Adrenal gland (tissue), 12 donors: ENCODE measurements around the gene KRTCAP3. TPM values are rescaled to one million over a fixed set of nuclear protein-coding genes. Genes with fewer than 3 reads are reported as not detected.
A peak's percentile ranks its signal among the peaks of the same experiment; 100 is the strongest.

Experiments used
- DNase-seq, 7 donors: peaks; one replicate each; pipeline ENCODE4 v3.0.0-alpha.2; 2019 to 2020
- H3K27ac ChIP-seq, 5 donors: fragments of 200-600 bp; sonication (generic) in 4 of 5; 1 replicate in 3 of 5; 2 replicates in 2 of 5; pipeline versions ENCODE4 v1.5.1 to v1.8.0; 2016 to 2020; ENCODE audit warnings: mild to moderate bottlenecking in 1 of 5
- H3K27me3 ChIP-seq: fragments of 200-600 bp; 2 replicates; pipeline ENCODE4 v1.8.0; 2021
- H3K36me3 ChIP-seq, 2 donors: fragments of 200-600 bp; replicated peaks in 1 of 2; 1 replicate in 1 of 2; 2 replicates in 1 of 2; pipeline versions ENCODE4 v1.5.1 to v1.8.0; 2018 to 2022
- H3K4me1 ChIP-seq, 2 donors: fragments of 200-600 bp; replicated peaks in 1 of 2; 1 replicate in 1 of 2; 2 replicates in 1 of 2; pipeline versions ENCODE4 v1.5.1 to v1.8.0; 2018 to 2021
- H3K4me3 ChIP-seq, 4 donors: fragments of 200-600 bp; sonication (generic) in 3 of 4; one replicate each; pipeline ENCODE4 v1.5.1; 2016 to 2018
- H3K9me3 ChIP-seq, 3 donors: fragments of 200-600 bp; sonication (generic) in 1 of 3; replicated peaks in 1 of 3; 1 replicate in 2 of 3; 2 replicates in 1 of 3; pipeline versions ENCODE4 v1.5.1 to v1.8.0; 2016 to 2021
- CTCF ChIP-seq, 6 experiments: fragments of 450-650 bp in 4 of 6; fragments of 200-600 bp in 2 of 6; sonication (generic) in 1 of 6; IDR thresholded peaks; 1 replicate in 5 of 6; 2 replicates in 1 of 6; pipeline versions ENCODE4 v1.5.1 to v1.8.0; 2016 to 2021; ENCODE audit warnings: antibody characterized with exemption in 6 of 6, mild to moderate bottlenecking in 2 of 6, moderate library complexity in 1 of 6
- POLR2A ChIP-seq, 2 donors: fragments of 450-650 bp; IDR thresholded peaks; one replicate each; pipeline ENCODE4 v1.6.1; 2017; ENCODE audit warnings: antibody characterized with exemption in 2 of 2, mild to moderate bottlenecking in 2 of 2, moderate library complexity in 1 of 2
- WGBS, 4 donors: extraction: QIAGEN DNeasy Blood & Tissue Kit in 2 of 4; methylation state at CpG; one replicate each; pipeline versions ENCODE4 v1.1.5 to v1.1.7; 2013 to 2017; 5-methylcytosine and 5-hydroxymethylcytosine counted together
- intact Hi-C, 2 donors: fragments of 100-400 bp; cut with DNase I; formaldehyde crosslinking; loops; one replicate each; pipeline versions ENCODE4 v1.14.1 to v1.15.0; 2022 to 2023
- polyA plus RNA-seq, 3 donors: library from polyadenylated mRNA; stranded (reverse); fragments of 200-250 nt in 2 of 3; fragments of 350-450 nt in 1 of 3; fragmentation: Illumina TruSeq in 1 of 3; extraction: RNeasy Lipid Tissue Mini Kit (QIAGEN cat#74804) in 1 of 3; gene quantifications; one replicate each; pipeline ENCODE4 v1.2.3, GENCODE V29; 2013 to 2014
- total RNA-seq, 9 donors: library from RNA; depleted of rRNA in 4 of 9; stranded (reverse); fragments of >200 nt in 4 of 9; fragments of 120-200 nt in 1 of 9; fragmentation: NEBNext Ultra II Directional in 1 of 9; extraction: Animal tissue kit (Norgen Biotek cat#: 25700) in 1 of 9; gene quantifications; one replicate each; pipeline versions ENCODE4 v1.1.0 to v1.2.4, GENCODE V29; 2013 to 2023
- donor health status: healthy with polysubstance abuse.
- donor health status: Bipolar disorder and iron deficiency.
- donor health status: DM: yes; HTN: yes; CAD: no.
- donor health status: DM: no; HTN: no; CAD: no.
- donor health status: DM: no; HTN: no; CAD: no.
- donor health status: DM: yes; HTN: yes; CAD: no.

Gene KRTCAP3
- total and polyA plus RNA-seq, 12 donors: 1.2 to 8.2 (median 4.4) TPM

DNA sequence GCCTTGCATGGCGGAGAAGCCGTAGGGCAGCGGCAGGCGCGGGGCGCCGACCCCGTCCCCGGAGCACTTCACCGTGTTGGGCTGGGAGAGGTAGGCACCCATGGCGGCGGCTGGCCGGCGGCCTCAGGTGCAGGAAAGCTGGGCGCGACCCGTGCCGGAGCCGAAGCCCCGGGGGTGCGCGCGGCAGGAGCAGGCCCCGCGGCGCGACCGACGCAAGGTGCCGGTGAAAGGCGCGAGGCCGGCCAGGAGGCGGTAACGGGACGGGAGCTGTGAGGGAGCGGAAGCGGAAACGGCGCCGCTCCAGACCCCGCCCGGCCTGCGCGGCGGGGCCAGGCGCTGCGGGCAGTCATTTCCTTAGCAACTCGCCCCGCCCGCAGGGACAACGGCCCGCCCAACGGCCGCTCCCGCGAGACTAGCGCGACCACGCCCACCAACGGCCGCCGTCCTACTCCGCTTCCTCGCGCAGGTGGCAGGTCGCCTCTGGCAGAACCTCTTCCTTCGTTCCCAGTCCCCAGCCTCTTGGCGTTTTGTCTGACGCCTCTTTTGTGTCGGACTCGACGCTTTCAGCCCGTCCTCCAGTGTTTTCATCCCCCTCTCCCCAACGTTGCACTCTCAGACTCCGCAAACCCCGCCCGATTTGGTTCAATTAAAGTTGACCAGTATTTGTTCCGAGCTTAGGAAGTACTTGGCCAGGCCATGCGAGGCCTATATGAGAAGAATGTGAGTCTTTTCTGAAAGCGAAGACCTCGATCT is 32.7 kb upstream of the KRTCAP3 start, which contains the start of gene PPM1G:
Gene PPM1G, minus strand, starts transcription at position 271 of the 753 bp plus-strand sequence. Its CDS starts 169 bp downstream, at position 102.
- intact Hi-C loops: no loop called here
- no peak for TF ChIP-seq CTCF (IDR thresholded peaks at IDR 0.05)
- TF ChIP-seq POLR2A (IDR thresholded peaks at IDR 0.05): peak in 1 of 2 donors; percentile 61

DNA sequence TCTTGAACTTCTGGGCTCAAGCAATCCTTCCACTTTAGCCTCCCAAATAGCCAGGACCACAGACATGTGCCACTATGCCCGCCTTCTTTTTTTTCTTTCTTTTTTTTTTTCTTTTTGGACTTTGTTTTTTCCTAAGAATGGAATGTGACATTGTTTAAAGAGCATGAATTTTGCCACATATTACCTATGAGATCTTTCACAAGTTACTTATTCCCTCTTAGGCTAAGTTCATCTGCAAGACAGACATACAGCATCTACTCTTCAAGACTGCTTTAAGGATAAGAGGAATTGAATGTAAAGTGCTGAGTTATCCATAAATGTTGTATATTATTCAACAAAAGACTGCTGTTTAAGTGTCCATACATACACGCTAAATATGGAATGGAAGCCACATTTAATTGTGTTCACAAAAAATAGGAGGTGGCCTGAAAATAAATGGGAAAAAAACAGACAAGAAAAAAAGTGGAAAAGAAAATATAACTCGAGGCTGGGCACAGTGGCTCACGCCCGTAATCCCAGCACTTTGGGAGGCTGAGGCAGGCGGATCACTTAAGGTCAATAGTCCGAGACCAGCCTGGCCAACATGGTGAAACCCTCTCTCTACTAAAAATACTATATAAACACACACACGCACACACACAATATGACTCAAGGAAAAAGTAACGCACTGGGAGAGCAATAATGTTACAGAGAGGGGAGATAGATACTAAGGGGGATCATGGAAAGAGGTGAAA is 29.6 kb upstream of the KRTCAP3 start:
- intact Hi-C loops: no loop called here
- Histone ChIP-seq H3K4me3 (no peak overlapping the region), H3K36me3 (no peaks in the 10 kb centered on the region), H3K4me1 (peaks cover 10 to 17% of the 10 kb centered on the region in 2 donors), H3K9me3 (no peaks in the 10 kb centered on the region), H3K27ac (no peak overlapping the region), H3K27me3 (no peaks in the 10 kb centered on the region)
- TF ChIP-seq CTCF (IDR thresholded peaks at IDR 0.05) (no peak), POLR2A (IDR thresholded peaks at IDR 0.05) (no peak)
- DNase-seq: no peak
- WGBS, 4 donors: 73 to 86% (median 79%) methylated on average over 9 of the region's 9 CpGs

More for the DNA sequence above, 32.7 kb upstream of the KRTCAP3 start, which contains the start of gene PPM1G:
- 1 to 3% (median 2%) methylated on average over 17 to 82 of the region's 82 CpGs for WGBS, 4 donors
- Histone ChIP-seq H3K9me3 (no peaks in the 10 kb centered on the region), H3K36me3 (no peaks in the 10 kb centered on the region), H3K4me1 (peaks cover 10 to 28% of the 10 kb centered on the region in 2 donors), H3K27ac (peak within 1 kb of the TSS; percentile 76 to 89 (median 82)), H3K4me3 (peak within 1 kb of the TSS; percentile 43 to 93 (median 64)), H3K27me3 (no peaks in the 10 kb centered on the region)
- peak; percentile 93 to 97 (median 96) for DNase-seq

DNA sequence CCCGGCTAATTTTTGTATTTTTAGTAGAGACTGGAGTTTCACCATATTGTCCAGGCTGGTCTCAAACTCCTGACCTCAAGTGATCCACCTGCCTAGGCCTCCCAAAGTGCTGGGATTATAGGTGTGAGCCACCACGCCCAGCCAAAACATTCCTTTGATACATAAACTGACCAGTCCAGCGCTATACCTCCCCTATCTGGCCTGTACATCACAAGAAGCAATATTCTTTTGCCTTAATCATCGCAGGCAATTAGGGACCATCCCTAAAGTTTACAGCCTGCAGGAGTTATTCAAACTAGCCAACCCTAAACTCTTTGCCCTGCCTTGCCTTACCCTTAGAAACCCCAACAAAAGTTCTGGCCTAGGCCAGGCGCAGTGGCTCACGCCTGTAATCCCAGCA is 26.0 kb upstream of the KRTCAP3 start:
- WGBS, 4 donors: 90 to 94% (median 93%) methylated on average over 6 of the region's 6 CpGs
- H3K9me3 ChIP-seq: no peaks in the 10 kb centered on the region
- no peaks in the 10 kb centered on the region for H3K4me1 ChIP-seq
- no peaks in the 10 kb centered on the region for H3K27me3 ChIP-seq
- H3K4me3 ChIP-seq: no peak overlapping the region
- TF ChIP-seq POLR2A (IDR thresholded peaks at IDR 0.05) (no peak), CTCF (IDR thresholded peaks at IDR 0.05) (no peak)
- DNase-seq: no peak
- intact Hi-C loops: no loop called here
- H3K36me3 ChIP-seq: no peaks in the 10 kb centered on the region
- H3K27ac ChIP-seq: no peak overlapping the region

GRCh38 chr2:27420996-27421395 is 21.2 kb upstream of the KRTCAP3 start:
- TF ChIP-seq POLR2A (IDR thresholded peaks at IDR 0.05) (no peak), CTCF (IDR thresholded peaks at IDR 0.05) (no peak)
- H3K27ac ChIP-seq: no peak overlapping the region
- no peaks in the 10 kb centered on the region for H3K27me3 ChIP-seq
- no peaks in the 10 kb centered on the region for H3K4me1 ChIP-seq
- no peaks in the 10 kb centered on the region for H3K36me3 ChIP-seq
- no peak for DNase-seq
- no peaks in the 10 kb centered on the region for H3K9me3 ChIP-seq
- H3K4me3 ChIP-seq: no peak overlapping the region
- intact Hi-C loops: no loop called here
